Naive thymus-derived CD4-positive, alpha-beta T cell (primary cell): ENCODE results near the gene SNRPD2. TPM values are rescaled to one million over a fixed set of nuclear protein-coding genes. Genes with fewer than 3 reads are reported as not detected.

ENCODE experiments used
- ATAC-seq: fragments of 150-1000 bp; cut with Tn5 transposase; 2 replicates; pipeline ENCODE4 v1.10.0; 2021; ENCODE audit warnings: mild to moderate bottlenecking, moderate library complexity
- CTCF ChIA-PET: fragments of 350-600 bp; sonication (Branson Sonifier 250); formaldehyde crosslinking; loops from one replicate; lab custom pipeline; 2021; ENCODE audit warnings: antibody characterized with exemption; lab: Charles Lee
- POLR2A ChIA-PET: fragments of 350-600 bp; sonication (Branson Sonifier 250); formaldehyde crosslinking; loops from one replicate; lab custom pipeline; 2021; ENCODE audit warnings: antibody characterized with exemption, inconsistent platforms; lab: Charles Lee
- DNase-seq, 9 donors: peaks; one replicate each; pipeline versions ENCODE4 v3.0.0 to v3.0.0-alpha.2; 2020 to 2022; ENCODE audit warnings: mixed read lengths in 1 of 9
- H3K27ac ChIP-seq: one replicate; pipeline ENCODE4 v1.7.0; 2013; ENCODE audit warnings: mild to moderate bottlenecking, low read depth, low read length, moderate library complexity
- H3K27me3 ChIP-seq, 2 donors: one replicate each; pipeline ENCODE4 v1.7.0; 2013; ENCODE audit warnings: low read length in 2 of 2, mild to moderate bottlenecking in 2 of 2, moderate library complexity in 2 of 2; ENCODE audit not compliant: control insufficient read depth in 2 of 2, insufficient read depth in 2 of 2
- H3K36me3 ChIP-seq, 3 experiments: 1 replicate in 2 of 3; 2 replicates in 1 of 3; pipeline ENCODE4 v1.7.0; 2013; ENCODE audit warnings: low read length in 3 of 3, mild to moderate bottlenecking in 3 of 3, moderate library complexity in 1 of 3; ENCODE audit not compliant: insufficient read depth in 3 of 3, control insufficient read depth in 2 of 3
- H3K4me1 ChIP-seq, 2 donors: one replicate each; pipeline ENCODE4 v1.7.0; 2013; ENCODE audit warnings: low read length in 2 of 2, mild to moderate bottlenecking in 2 of 2, moderate library complexity in 1 of 2; ENCODE audit not compliant: control insufficient read depth in 2 of 2, insufficient read depth in 2 of 2
- H3K4me3 ChIP-seq: 2 replicates; pipeline ENCODE4 v1.7.0; 2013; ENCODE audit warnings: mild to moderate bottlenecking, low read length
- H3K9me3 ChIP-seq, 3 experiments: 1 replicate in 2 of 3; 2 replicates in 1 of 3; pipeline ENCODE4 v1.7.0; 2013; ENCODE audit warnings: low read length in 3 of 3; ENCODE audit not compliant: control insufficient read depth in 2 of 3
- H3K27ac Mint-ChIP-seq, 9 donors: one replicate each; pipeline ENCODE4 v1.8.0; 2020 to 2022; ENCODE audit warnings: mixed read lengths in 9 of 9, mild to moderate bottlenecking in 8 of 9, moderate library complexity in 5 of 9, inconsistent platforms in 2 of 9
- H3K27me3 Mint-ChIP-seq, 5 donors: one replicate each; pipeline ENCODE4 v1.8.0; 2021 to 2022; ENCODE audit warnings: mixed read lengths in 5 of 5, mild to moderate bottlenecking in 1 of 5
- H3K36me3 Mint-ChIP-seq, 5 donors: one replicate each; pipeline ENCODE4 v1.8.0; 2020 to 2022; ENCODE audit warnings: mixed read lengths in 5 of 5, mild to moderate bottlenecking in 3 of 5, inconsistent platforms in 1 of 5
- H3K4me1 Mint-ChIP-seq, 7 donors: one replicate each; pipeline ENCODE4 v1.8.0; 2020 to 2022; ENCODE audit warnings: mixed read lengths in 7 of 7, mild to moderate bottlenecking in 3 of 7, inconsistent platforms in 1 of 7
- H3K4me3 Mint-ChIP-seq, 10 donors: one replicate each; pipeline ENCODE4 v1.8.0; 2020 to 2022; ENCODE audit warnings: mild to moderate bottlenecking in 10 of 10, mixed read lengths in 10 of 10, moderate library complexity in 6 of 10, inconsistent platforms in 2 of 10
- H3K9me3 Mint-ChIP-seq, 11 donors: one replicate each; pipeline ENCODE4 v1.8.0; 2020 to 2022; ENCODE audit warnings: mixed read lengths in 11 of 11, mild to moderate bottlenecking in 4 of 11, inconsistent platforms in 1 of 11, moderate library complexity in 1 of 11
- intact Hi-C, 2 donors: fragments of 100-400 bp; cut with micrococcal nuclease; formaldehyde crosslinking; loops; one replicate each; pipeline ENCODE4 v1.15.1; 2023
- polyA plus RNA-seq, 2 donors: library from polyadenylated mRNA; unstranded; fragments of 300-500 nt; fragmentation: Illumina TruSeq; gene quantifications; one replicate each; pipeline ENCODE4 v1.2.3, GENCODE V29; 2021
- total RNA-seq, 6 experiments: library from RNA in 5 of 6; stranded (reverse) in 5 of 6; gene quantifications; 1 replicate in 5 of 6; 2 replicates in 1 of 6; pipeline ENCODE4 v1.2.3 and lab custom pipeline; 2021 to 2026

The SNRPD2 gene
- total and polyA plus RNA-seq, 7 experiments from 2014 or later = 301 to 1,262 (median 431) TPM

DNA sequence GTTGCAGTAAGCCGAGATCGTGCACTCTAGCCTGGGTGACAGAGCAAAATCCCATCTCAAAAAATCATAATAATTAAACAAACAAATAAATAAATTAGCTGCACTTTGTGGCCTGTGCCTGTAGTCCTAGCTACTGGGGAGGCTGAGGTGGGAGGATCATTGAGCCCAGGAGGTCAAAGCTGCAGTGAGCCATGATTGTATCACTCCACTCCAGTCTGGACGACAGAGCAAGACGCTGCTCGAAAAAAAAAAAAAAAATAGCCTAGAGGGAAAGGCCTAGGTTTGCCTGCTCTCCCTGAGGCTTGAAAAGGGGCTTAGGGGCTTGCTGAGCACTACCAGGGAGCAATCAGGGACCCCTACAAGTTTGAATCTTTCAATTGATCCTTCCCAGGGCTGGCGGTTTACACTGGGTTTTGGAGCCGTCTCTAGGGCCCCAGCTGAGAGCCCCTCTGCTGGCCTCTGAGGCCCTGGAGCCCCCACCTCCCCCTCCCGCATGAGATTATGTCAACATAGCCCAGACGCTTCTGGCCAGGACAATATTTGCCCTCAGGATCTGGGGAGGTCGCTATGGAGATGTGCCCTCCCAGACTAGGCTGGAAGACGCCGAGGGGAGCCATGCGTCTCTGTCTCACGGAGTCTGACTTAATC is 34.1 kb downstream of the SNRPD2 start:
- Mint-ChIP-seq H3K9me3 (peaks cover 0 to 1% (median 0%) of the 10 kb centered on the region in 11 donors), H3K27ac (no peak overlapping the region), H3K36me3 (no peaks in the 10 kb centered on the region), H3K4me3 (no peak overlapping the region), H3K4me1 (peaks cover 0 to 2% (median 0%) of the 10 kb centered on the region in 7 donors), H3K27me3 (peaks cover 0 to 20% (median 5%) of the 10 kb centered on the region in 5 donors)
- no peaks in the 10 kb centered on the region for H3K36me3 ChIP-seq
- no peaks in the 10 kb centered on the region for H3K27me3 ChIP-seq
- H3K4me3 ChIP-seq = no peak overlapping the region
- ChIA-PET POLR2A (no interaction called here), CTCF (interaction anchor here (0.7 to 1.1 kb wide), 2 partner anchors 23 to 157 kb away, joined by 3 to 4 read pairs; no protein-coding TSS in a partner anchor)
- no peaks in the 10 kb centered on the region for H3K4me1 ChIP-seq
- intact Hi-C loops = no loop called here
- DNase-seq (no peak), ATAC-seq (no peak)
- no peak overlapping the region for H3K27ac ChIP-seq
- H3K9me3 ChIP-seq = no peaks in the 10 kb centered on the region

GRCh38 chr19:45655073-45655472 is 36.7 kb downstream of the SNRPD2 start:
- Histone ChIP-seq H3K4me1 (no peaks in the 10 kb centered on the region), H3K27me3 (no peaks in the 10 kb centered on the region), H3K36me3 (no peaks in the 10 kb centered on the region), H3K27ac (no peak overlapping the region), H3K9me3 (no peaks in the 10 kb centered on the region), H3K4me3 (no peak overlapping the region)
- ChIA-PET CTCF (no interaction called here), POLR2A (no interaction called here)
- Mint-ChIP-seq H3K4me1 (peaks cover 0 to 2% (median 0%) of the 10 kb centered on the region in 7 donors), H3K36me3 (no peaks in the 10 kb centered on the region), H3K27me3 (peaks cover 0 to 13% (median 0%) of the 10 kb centered on the region in 5 donors), H3K9me3 (peaks cover 0 to 1% (median 0%) of the 10 kb centered on the region in 11 donors), H3K27ac (no peak overlapping the region), H3K4me3 (no peak overlapping the region)
- intact Hi-C loops = no loop called here
- no peak for DNase-seq
- no peak for ATAC-seq

- ChIA-PET CTCF (no interaction called here), POLR2A (no interaction called here)
- peaks cover 0 to under 1% (median 0%) of the 10 kb centered on the region in 7 donors for H3K4me1 Mint-ChIP-seq
- H3K27ac Mint-ChIP-seq = no peak overlapping the region
- ATAC-seq = no peak
- H3K4me3 ChIP-seq = no peak overlapping the region
- intact Hi-C loops = no loop called here
- H3K27me3 Mint-ChIP-seq = peaks cover 0 to 8% (median 0%) of the 10 kb centered on the region in 5 donors
- DNase-seq = no peak
- no peaks in the 10 kb centered on the region for H3K27me3 ChIP-seq
- H3K36me3 Mint-ChIP-seq = no peaks in the 10 kb centered on the region
- no peak overlapping the region for H3K27ac ChIP-seq
- peaks cover 0 to under 1% (median 0%) of the 10 kb centered on the region in 11 donors for H3K9me3 Mint-ChIP-seq
- no peaks in the 10 kb centered on the region for H3K36me3 ChIP-seq
- H3K9me3 ChIP-seq = no peaks in the 10 kb centered on the region
- no peak overlapping the region for H3K4me3 Mint-ChIP-seq
- H3K4me1 ChIP-seq = no peaks in the 10 kb centered on the region
Observed at GRCh38 chr19:45653634-45654033, 38.1 kb downstream of the SNRPD2 start.

GRCh38 chr19:45650722-45651121 is 41.0 kb downstream of the SNRPD2 start:
- intact Hi-C loops = no loop called here
- POLR2A ChIA-PET = interaction anchor here (0.7 kb wide), 1 partner anchor 10 kb away, joined by 3 read pairs; no protein-coding TSS in a partner anchor
- no peaks in the 10 kb centered on the region for H3K9me3 Mint-ChIP-seq

DNA sequence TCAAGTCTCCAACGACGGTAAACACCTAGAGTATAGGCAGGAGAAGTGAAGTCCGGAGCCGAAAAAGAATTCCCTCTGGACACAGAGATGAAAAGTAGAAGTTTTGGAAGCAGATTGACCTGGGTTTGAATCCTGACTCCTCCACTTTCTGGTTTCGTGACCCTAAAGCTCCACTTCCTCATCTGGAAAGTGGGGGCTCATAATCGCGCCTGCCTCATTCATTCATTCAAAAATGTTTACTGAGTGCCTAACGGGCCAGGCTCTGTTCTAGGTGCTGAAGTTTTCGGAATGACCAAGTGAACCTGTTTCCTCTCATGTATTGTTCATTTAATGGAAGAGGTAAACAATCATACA is 45.4 kb downstream of the SNRPD2 start:
- H3K4me3 ChIP-seq = peak overlapping the region; percentile 68
- peaks cover 9 to 13% of the 10 kb centered on the region in 2 donors for H3K4me1 ChIP-seq
- peak overlapping the region; percentile 37 for H3K27ac ChIP-seq
- Mint-ChIP-seq H3K36me3 (peaks cover 0 to under 1% (median 0%) of the 10 kb centered on the region in 5 donors), H3K4me1 (peaks cover 19 to 38% (median 29%) of the 10 kb centered on the region in 7 donors), H3K4me3 (peak overlapping the region; percentile 79 to 89 (median 86)), H3K27me3 (peaks cover 0 to 6% (median 4%) of the 10 kb centered on the region in 5 donors), H3K27ac (peak overlapping the region in 7 of 9 donors; percentile 32 to 87 (median 60)), H3K9me3 (peaks cover 0 to 2% (median 0%) of the 10 kb centered on the region in 11 donors)
- no peaks in the 10 kb centered on the region for H3K36me3 ChIP-seq
- POLR2A ChIA-PET = interaction anchor here (0.6 to 1.6 kb wide), 5 partner anchors 23 to 1878 kb away, joined by 3 to 10 read pairs (median 4); partner anchors contain the start of genes QPCTL and SNRPD2
- CTCF ChIA-PET = interaction anchor here (0.6 to 1.5 kb wide), 5 partner anchors 10 to 207 kb away, joined by 3 to 7 read pairs (median 4); no protein-coding TSS in a partner anchor
- H3K9me3 ChIP-seq = no peaks in the 10 kb centered on the region
- ATAC-seq (no peak), DNase-seq (no peak)
- intact Hi-C loops = no loop called here
- H3K27me3 ChIP-seq = no peaks in the 10 kb centered on the region

More at GRCh38 chr19:45650722-45651121, 41.0 kb downstream of the SNRPD2 start:
- DNase-seq = no peak
- no peak for ATAC-seq
- peaks cover 0 to 11% (median 3%) of the 10 kb centered on the region in 5 donors for H3K27me3 Mint-ChIP-seq
- no peaks in the 10 kb centered on the region for H3K36me3 Mint-ChIP-seq
- H3K9me3 ChIP-seq = no peaks in the 10 kb centered on the region
- H3K27me3 ChIP-seq = no peaks in the 10 kb centered on the region
- H3K27ac Mint-ChIP-seq = no peak overlapping the region
- peaks cover 0 to 9% (median 8%) of the 10 kb centered on the region in 7 donors for H3K4me1 Mint-ChIP-seq
- peaks cover 4 to 8% of the 10 kb centered on the region in 2 donors for H3K4me1 ChIP-seq
- no peaks in the 10 kb centered on the region for H3K36me3 ChIP-seq
- H3K4me3 ChIP-seq = no peak overlapping the region
- no peak overlapping the region for H3K27ac ChIP-seq
- H3K4me3 Mint-ChIP-seq = no peak overlapping the region
- CTCF ChIA-PET = interaction anchor here (0.7 kb wide), 1 partner anchor 94 kb away, joined by 3 read pairs; no protein-coding TSS in a partner anchor

DNA sequence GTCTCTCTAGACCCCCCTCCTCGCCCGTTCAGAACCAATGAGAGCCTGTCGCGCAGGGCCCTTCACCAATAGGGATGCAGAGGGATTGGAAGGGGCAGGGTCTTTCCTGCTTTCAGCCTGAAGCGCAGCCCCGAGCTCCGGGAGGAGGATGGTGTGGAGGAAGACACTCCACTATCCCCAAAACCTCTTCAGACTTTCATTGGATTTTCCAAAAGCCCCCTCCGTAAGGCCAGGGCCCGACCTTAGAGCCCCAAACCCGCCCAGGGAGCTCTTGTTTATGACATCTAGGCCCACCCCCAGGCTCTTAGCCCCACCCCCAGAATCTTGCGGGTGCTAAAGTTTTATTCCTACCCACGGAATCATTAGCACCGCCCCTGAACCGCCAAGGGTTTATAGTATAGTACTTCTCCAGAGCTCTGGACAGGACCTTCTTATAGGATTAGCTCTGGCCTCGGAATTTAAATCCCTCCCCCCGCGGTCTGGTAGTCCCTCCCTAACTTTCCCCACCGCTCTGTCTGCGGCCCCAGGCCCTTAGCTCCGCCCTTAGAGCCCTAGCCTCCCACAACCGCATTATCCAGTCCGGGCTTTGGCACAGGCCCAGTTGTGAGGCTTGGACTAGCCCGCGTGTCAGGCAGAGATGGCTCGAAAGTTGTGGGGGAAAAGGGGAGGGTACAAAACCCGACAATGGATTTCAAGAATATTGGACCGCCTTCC is 46.0 kb downstream of the SNRPD2 start:
- no peaks in the 10 kb centered on the region for H3K36me3 ChIP-seq
- Mint-ChIP-seq H3K27ac (peak overlapping the region; percentile 14 to 87 (median 61)), H3K4me3 (peak overlapping the region; percentile 79 to 89 (median 86)), H3K4me1 (peaks cover 24 to 43% (median 34%) of the 10 kb centered on the region in 7 donors), H3K27me3 (peaks cover 0 to 6% (median 4%) of the 10 kb centered on the region in 5 donors), H3K36me3 (peaks cover 0 to 5% (median 0%) of the 10 kb centered on the region in 5 donors), H3K9me3 (peaks cover 0 to 3% (median 0%) of the 10 kb centered on the region in 11 donors)
- peak; percentile 53 to 87 (median 79) for DNase-seq
- CTCF ChIA-PET = interaction anchor here (0.5 to 1.5 kb wide), 8 partner anchors 11 to 206 kb away, joined by 3 to 7 read pairs (median 4); no protein-coding TSS in a partner anchor
- peak; percentile 72 for ATAC-seq
- intact Hi-C loops = loop anchor here (1.0 to 2.0 kb wide), 5 partner anchors 23 to 206 kb away; partner anchors contain the start of genes GIPR (in 1 of the 2), OPA3 (in 1 of the 2) and QPCTL (in 1 of the 2)
- no peaks in the 10 kb centered on the region for H3K9me3 ChIP-seq
- peak overlapping the region; percentile 37 for H3K27ac ChIP-seq
- peak overlapping the region; percentile 68 for H3K4me3 ChIP-seq
- POLR2A ChIA-PET = interaction anchor here (0.6 to 1.6 kb wide), 10 partner anchors 24 to 1879 kb away, joined by 3 to 10 read pairs (median 4); partner anchors contain the start of genes PPM1N, QPCTL and SNRPD2
- no peaks in the 10 kb centered on the region for H3K27me3 ChIP-seq
- peaks cover 14 to 18% of the 10 kb centered on the region in 2 donors for H3K4me1 ChIP-seq
